D341Med (cell line): Measurements from ENCODE around the gene GALNT14.
"Not testable (repeated sequence)": the region's sequence is repeated elsewhere in the genome, so short reads cannot be mapped to it uniquely, and the experiment has no call there.

ENCODE experiments used
- DNase-seq: peaks from one replicate; pipeline ENCODE4 v3.0.0; 2012; ENCODE audit warnings: low spot score

Gene GALNT14, protein sequence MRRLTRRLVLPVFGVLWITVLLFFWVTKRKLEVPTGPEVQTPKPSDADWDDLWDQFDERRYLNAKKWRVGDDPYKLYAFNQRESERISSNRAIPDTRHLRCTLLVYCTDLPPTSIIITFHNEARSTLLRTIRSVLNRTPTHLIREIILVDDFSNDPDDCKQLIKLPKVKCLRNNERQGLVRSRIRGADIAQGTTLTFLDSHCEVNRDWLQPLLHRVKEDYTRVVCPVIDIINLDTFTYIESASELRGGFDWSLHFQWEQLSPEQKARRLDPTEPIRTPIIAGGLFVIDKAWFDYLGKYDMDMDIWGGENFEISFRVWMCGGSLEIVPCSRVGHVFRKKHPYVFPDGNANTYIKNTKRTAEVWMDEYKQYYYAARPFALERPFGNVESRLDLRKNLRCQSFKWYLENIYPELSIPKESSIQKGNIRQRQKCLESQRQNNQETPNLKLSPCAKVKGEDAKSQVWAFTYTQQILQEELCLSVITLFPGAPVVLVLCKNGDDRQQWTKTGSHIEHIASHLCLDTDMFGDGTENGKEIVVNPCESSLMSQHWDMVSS

GRCh38 chr2:31138037-31138962 is at the start of gene GALNT14:
TSS of gene GALNT14 (minus strand) at chr2:31138440. CDS start at chr2:31138086, 354 bp downstream.
- peak; percentile 84 for DNase-seq

DNA sequence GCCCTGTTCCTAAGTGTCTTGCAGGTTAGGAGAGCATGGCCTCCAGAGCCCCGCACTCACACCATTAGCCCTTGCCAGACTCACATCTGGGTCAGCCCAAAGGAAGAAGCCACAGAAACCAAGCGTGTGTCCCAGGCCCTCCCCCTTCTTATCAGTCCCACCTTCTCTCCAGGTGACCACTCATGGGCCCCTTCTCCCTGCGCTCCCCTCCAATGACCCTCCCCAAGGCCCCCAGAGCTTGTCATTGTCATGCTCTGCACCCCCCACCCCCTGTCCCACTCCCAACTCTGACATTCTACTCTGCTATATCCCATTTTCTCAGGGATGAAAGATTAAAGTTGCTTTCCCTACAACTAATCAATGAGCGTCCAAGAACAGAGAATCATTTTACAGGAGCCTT is 48.9 kb upstream of the GALNT14 start:
- no peak for DNase-seq

DNA sequence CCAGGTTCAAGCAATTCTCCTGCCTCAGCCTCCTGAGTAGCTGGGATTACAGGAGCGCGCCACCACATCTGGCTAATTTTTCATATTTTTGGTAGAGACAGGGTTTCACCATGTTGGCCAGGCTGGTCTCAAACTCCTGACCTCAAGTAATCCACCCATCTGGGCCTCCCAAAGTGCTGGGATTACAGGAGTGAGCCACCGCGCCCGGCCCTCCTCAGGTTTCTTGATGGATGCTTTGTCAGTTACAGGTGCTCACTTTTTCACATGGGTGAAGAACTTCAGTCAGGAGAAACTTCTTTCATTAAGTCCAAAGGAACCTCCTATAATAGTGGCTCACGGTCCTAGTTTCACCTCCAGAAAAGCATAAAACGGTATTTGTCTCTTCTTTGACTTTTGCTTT is 45.7 kb upstream of the GALNT14 start:
- DNase-seq = not testable (repeated sequence)

GRCh38 chr2:31176742-31177141 is 38.5 kb upstream of the GALNT14 start:
- DNase-seq = no peak

DNA sequence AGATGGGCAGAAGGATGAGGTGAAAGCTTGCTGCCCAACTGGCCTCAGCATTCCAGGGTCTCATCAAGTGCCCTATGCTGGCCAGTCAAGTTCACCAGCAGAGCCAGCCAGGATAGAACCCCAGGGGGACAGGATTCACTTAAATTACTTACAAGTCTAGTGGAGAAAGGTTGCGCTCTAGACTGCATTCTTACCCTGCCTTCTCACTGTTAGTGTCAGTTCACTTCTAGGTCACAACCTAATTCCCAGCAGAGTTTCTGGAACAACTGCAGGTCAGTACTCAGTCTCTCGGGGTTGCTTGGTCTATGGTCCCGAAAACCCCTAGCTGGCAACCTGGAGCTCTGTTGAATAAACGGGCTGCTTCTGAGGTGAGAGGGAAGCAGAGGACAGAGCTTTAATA is 32.9 kb upstream of the GALNT14 start:
- DNase-seq = no peak

GRCh38 chr2:31170071-31170698 is 31.9 kb upstream of the GALNT14 start:
- DNase-seq = peak; percentile 75

DNA sequence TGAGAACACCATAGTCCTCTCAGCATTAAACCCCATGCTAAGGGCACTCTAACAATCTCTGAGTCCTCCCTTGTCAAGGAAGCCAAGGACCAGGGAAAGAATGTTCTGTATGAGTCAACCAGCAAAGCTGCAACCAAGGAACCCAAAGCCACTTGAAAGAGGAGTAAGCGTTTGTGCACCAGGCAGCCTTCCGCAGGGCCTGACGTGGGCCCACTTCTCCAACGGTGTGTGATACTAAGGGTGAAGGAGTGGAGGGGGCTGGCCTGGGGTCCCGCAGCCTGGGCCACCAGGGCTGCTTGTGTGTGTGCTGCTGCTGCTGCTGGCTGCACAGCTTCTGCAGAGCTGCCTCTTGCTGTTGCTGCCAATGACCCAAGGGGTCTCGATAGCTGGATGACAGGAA is 30.1 kb upstream of the GALNT14 start:
- no peak for DNase-seq

GRCh38 chr2:31166925-31167324 is 28.7 kb upstream of the GALNT14 start:
- DNase-seq = no peak

DNA sequence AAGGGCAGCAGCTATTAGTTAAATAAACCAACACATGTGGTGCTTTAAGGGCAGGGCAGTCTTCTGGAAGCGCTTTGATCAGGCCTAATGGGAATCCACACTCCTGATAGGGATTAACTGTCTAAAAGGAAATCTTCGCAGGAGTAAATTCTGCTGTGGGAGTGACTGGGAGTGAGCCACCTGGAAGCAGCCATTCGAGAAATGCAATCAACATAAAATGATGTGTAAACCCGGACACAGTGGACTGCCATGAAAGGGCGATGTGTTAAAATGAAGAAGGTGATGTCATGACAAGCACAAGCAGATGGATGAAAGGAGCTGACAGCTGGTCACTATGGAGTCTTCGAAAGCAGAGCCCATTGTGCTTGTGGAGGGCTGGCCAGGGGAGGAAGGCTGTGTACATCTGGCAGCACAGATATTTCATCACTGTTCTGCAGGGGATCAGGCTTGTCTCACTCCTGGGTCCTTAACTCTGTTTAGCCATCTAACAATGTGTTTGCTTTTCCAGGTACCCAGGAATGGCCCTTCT is 24.8 kb upstream of the GALNT14 start:
- peak; percentile 43 for DNase-seq

DNA sequence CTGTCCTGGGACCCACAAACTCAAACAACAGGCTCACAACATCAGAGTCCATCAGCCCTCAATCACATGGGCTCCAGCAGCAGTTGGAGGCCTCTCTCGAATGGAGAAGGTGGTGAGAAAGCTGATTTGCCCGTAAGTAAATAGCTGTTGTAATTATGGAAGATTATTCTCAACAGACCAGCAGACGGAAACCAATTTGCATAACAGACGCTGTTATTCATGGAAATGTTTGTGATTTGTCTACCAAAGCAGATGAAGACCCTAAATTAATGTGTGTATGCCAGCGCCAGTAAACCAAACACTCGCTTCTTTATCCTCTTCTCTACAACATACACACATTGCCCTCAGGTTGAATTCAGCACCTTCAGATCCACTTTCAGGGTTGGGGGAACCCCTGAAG is 23.4 kb upstream of the GALNT14 start:
- no peak for DNase-seq

DNA sequence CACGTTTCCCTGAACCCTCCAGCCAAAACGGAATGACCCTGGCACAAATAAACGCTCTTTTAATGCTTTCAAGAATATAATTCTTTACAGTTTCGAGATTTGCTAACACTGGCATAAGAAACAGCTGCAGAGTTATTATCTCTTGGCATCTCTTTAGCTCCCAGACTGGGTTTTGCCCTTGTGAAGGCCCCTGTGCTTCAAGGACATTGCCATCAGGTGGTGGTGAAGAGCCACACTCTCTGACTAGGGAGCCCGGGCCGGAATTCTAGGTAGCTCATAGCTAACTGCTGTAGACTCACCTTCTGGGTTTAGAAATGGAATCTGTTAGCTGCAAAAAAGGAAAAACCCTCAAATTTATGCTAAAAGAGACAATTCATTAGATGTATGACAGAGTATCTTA is 13.3 kb upstream of the GALNT14 start:
- no peak for DNase-seq

- DNase-seq = no peak
Observed at GRCh38 chr2:31150120-31150670, 12.0 kb upstream of the GALNT14 start.

GRCh38 chr2:31148514-31148913 is 10.3 kb upstream of the GALNT14 start:
- no peak for DNase-seq

GRCh38 chr2:31147645-31148044 is 9.4 kb upstream of the GALNT14 start:
- no peak for DNase-seq

DNA sequence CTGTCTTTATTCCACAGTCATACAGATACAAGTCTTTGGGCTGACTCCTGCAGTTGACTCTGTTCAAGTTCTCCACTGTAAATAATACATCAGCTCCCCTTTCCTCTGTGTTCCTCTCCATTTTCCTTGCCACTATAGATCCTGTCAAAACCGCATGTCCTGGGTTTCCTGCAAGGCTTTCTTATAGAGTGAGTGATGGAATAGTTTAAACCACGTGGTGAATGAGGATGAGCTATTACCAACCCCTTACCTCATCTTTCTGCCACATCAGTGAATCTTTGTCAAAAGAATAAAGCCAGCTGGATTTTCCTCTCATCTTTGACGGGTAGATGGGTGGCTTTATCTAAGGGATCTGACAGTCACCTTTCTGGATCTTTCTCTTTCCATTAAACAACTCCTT is 3.9 kb upstream of the GALNT14 start:
- DNase-seq = no peak

DNA sequence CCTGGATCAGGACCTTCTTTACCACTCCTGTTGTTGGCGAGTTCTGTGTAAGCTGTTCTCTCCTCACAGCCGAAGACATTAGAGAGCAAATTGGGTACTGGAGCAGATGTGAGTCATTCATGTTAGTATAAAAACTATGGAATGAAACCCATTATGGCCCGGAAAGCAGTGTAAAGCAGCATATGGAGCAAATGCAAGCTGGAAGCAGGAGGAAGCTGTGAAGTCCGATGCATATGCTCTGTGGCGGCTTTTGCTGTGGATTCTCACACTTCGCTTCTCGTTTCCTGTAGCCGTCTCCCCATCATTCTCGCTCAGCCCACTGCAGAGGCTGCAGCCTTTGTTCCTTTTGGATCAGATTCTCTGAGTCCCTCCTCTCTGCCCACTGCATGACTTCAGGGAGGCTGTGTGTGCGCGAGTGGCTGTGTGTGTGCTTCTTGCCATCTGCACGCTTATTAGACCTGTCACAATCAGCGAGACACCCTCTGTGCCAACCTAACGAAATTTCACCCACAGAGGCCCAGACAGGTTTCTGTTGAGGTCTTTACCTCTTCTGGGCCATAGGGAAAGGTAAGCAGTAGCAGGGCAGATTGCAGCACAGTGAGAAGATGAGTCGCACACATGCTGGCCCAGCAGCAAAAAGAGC is 3.3 kb upstream of the GALNT14 start:
- DNase-seq = no peak

GRCh38 chr2:31140151-31140550 is 1.9 kb upstream of the GALNT14 start:
- DNase-seq = no peak

- DNase-seq = no peak
Observed at GRCh38 chr2:31139671-31140070, 1.4 kb upstream of the GALNT14 start.

GRCh38 chr2:31137211-31138036 is 816 bp downstream of the GALNT14 start:
- DNase-seq = peak; percentile 65

- DNase-seq = no peak
Observed at GRCh38 chr2:31136732-31137131, 1.5 kb downstream of the GALNT14 start.
